Parathyroid adenoma (tissue), 2 donors: Measurements from ENCODE around the gene PNLDC1.
A peak's percentile ranks its signal among the peaks of the same experiment; 100 is the strongest.
"Not testable (repeated sequence)": the region's sequence is repeated elsewhere in the genome, so short reads cannot be mapped to it uniquely, and the experiment has no call there.

ENCODE experiments used
- H2AFZ ChIP-seq: fragments of 300-600 bp; sonication (generic); one replicate; pipeline ENCODE4 v1.7.0; 2017; ENCODE audit warnings: antibody characterized with exemption, mild to moderate bottlenecking
- H3K27ac ChIP-seq: fragments of 300-600 bp; sonication (generic); one replicate; pipeline ENCODE4 v1.7.0; 2017
- H3K27me3 ChIP-seq: fragments of 300-600 bp; sonication (generic); one replicate; pipeline ENCODE4 v1.7.0; 2017; ENCODE audit warnings: low read length; ENCODE audit not compliant: control insufficient read depth, insufficient read depth
- H3K36me3 ChIP-seq: fragments of 300-600 bp; sonication (generic); one replicate; pipeline ENCODE4 v1.7.0; 2017; ENCODE audit warnings: low read length; ENCODE audit not compliant: control insufficient read depth, insufficient read depth
- H3K4me1 ChIP-seq: fragments of 300-600 bp; sonication (generic); one replicate; pipeline ENCODE4 v1.7.0; 2017; ENCODE audit warnings: control low read depth
- H3K4me2 ChIP-seq: fragments of 300-600 bp; sonication (generic); one replicate; pipeline ENCODE4 v1.7.0; 2017; ENCODE audit warnings: low read length
- H3K4me3 ChIP-seq: fragments of 300-600 bp; sonication (generic); one replicate; pipeline ENCODE4 v1.7.0; 2017; ENCODE audit warnings: low read depth, low read length
- H3K79me2 ChIP-seq: fragments of 300-600 bp; sonication (generic); one replicate; pipeline ENCODE4 v1.7.0; 2017; ENCODE audit warnings: control low read depth
- H3K9ac ChIP-seq: fragments of 300-600 bp; sonication (generic); one replicate; pipeline ENCODE4 v1.7.0; 2017; ENCODE audit warnings: mild to moderate bottlenecking
- H3K9me3 ChIP-seq: fragments of 300-600 bp; sonication (generic); one replicate; pipeline ENCODE4 v1.7.0; 2017; ENCODE audit warnings: low read length; ENCODE audit not compliant: control insufficient read depth
- CTCF ChIP-seq: fragments of 300-600 bp; sonication (generic); IDR thresholded peaks from one replicate; pipeline ENCODE4 v1.7.0; 2017; ENCODE audit warnings: antibody characterized with exemption, mild to moderate bottlenecking
- donor health status: primary hyperparathyroidism.

Gene PNLDC1

DNA sequence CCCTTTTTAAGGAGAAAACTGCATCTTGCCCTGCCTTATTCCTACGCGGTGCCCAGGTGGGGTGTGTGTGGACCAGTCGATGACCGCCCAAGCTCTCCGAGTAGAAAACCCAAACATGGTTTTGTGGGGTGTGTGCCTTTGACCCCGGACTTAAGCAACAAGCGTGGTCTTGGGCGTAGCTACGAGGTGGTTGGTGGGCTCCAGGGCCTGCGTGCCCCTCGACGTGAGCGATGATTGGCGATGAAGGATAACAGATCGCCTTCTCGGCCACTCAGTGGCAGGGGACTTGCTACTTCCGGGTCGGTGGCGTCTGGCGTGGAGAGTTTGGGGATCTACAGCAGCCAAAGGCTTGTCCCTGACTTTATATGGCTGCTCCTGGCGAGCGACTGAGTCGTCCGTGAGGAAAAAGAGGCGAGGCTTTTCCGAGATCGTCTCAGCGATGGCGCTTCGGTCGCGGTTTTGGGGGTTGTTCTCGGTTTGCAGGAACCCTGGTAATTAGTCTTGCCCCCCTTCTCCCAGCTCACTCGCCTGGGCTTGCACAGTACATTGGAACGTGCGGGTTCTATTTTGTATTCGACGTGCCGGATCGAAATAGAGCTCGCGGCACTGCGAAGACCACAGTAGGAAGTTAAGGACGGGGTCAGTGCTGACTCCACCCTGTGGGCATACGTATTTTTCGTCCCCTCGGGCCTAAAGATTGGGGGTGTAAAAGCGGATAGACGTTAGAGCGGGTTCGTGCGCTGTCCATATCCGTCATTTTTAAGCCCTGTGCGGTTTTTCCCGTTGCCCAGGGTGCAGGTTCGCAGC, 9.7 kb upstream of the PNLDC1 start, which contains the start of gene MRPL18:
Gene MRPL18 (plus strand): TSS at position 319 of the 807 bp plus-strand sequence. CDS start 121 bp downstream, at position 440.
- Histone ChIP-seq H3K9ac (peak within 1 kb of the TSS; percentile 81), H3K4me1 (peaks cover 2% of the 10 kb centered on the region), H3K4me3 (peak within 1 kb of the TSS; percentile 79), H3K4me2 (peak within 1 kb of the TSS; percentile 83), H2AFZ (peak within 1 kb of the TSS; percentile 90), H3K9me3 (no peaks in the 10 kb centered on the region), H3K79me2 (peaks cover 34% of the 10 kb centered on the region), H3K27me3 (no peaks in the 10 kb centered on the region), H3K27ac (peak within 1 kb of the TSS; percentile 95), H3K36me3 (no peaks in the 10 kb centered on the region)
- no peak for TF ChIP-seq CTCF

GRCh38 chr6:159790956-159791598, 9.0 kb upstream of the PNLDC1 start:
- H3K4me1 ChIP-seq, result peaks cover 2% of the 10 kb centered on the region
- no peak overlapping the region for H3K9ac ChIP-seq
- H3K9me3 ChIP-seq, result no peaks in the 10 kb centered on the region
- H3K36me3 ChIP-seq, result no peaks in the 10 kb centered on the region
- H3K4me3 ChIP-seq, result peak overlapping the region; percentile 79
- peak overlapping the region; percentile 89 for H2AFZ ChIP-seq
- H3K4me2 ChIP-seq, result peak overlapping the region; percentile 60
- H3K27me3 ChIP-seq, result no peaks in the 10 kb centered on the region
- H3K27ac ChIP-seq, result peak overlapping the region; percentile 95
- peaks cover 31% of the 10 kb centered on the region for H3K79me2 ChIP-seq
- no peak for TF ChIP-seq CTCF

- H2AFZ ChIP-seq, H3K4me3 ChIP-seq, H3K36me3 ChIP-seq, H3K9ac ChIP-seq, H3K27ac ChIP-seq, H3K9me3 ChIP-seq, H3K4me2 ChIP-seq, H3K4me1 ChIP-seq, H3K27me3 ChIP-seq: not testable (repeated sequence)
- peaks cover 14% of the 10 kb centered on the region for H3K79me2 ChIP-seq
Measured at GRCh38 chr6:159794976-159795375, 5.1 kb upstream of the PNLDC1 start.

- no peaks in the 10 kb centered on the region for H3K79me2 ChIP-seq
- no peak for TF ChIP-seq CTCF
- no peaks in the 10 kb centered on the region for H3K4me1 ChIP-seq
- no peak overlapping the region for H2AFZ ChIP-seq
- H3K4me2 ChIP-seq, result no peak overlapping the region
- no peaks in the 10 kb centered on the region for H3K27me3 ChIP-seq
- no peak overlapping the region for H3K4me3 ChIP-seq
- H3K9ac ChIP-seq, result no peak overlapping the region
- H3K36me3 ChIP-seq, result no peaks in the 10 kb centered on the region
- no peaks in the 10 kb centered on the region for H3K9me3 ChIP-seq
- H3K27ac ChIP-seq, result no peak overlapping the region
Measured at GRCh38 chr6:159797554-159797953, 2.5 kb upstream of the PNLDC1 start.

- H3K36me3 ChIP-seq, result no peaks in the 10 kb centered on the region
- H3K4me3 ChIP-seq, result no peak overlapping the region
- no peak overlapping the region for H2AFZ ChIP-seq
- H3K27ac ChIP-seq, result no peak overlapping the region
- no peaks in the 10 kb centered on the region for H3K4me1 ChIP-seq
- no peak for TF ChIP-seq CTCF
- H3K27me3 ChIP-seq, result no peaks in the 10 kb centered on the region
- H3K4me2 ChIP-seq, result no peak overlapping the region
- H3K9ac ChIP-seq, result no peak overlapping the region
- no peaks in the 10 kb centered on the region for H3K9me3 ChIP-seq
- H3K79me2 ChIP-seq, result no peaks in the 10 kb centered on the region
Measured at GRCh38 chr6:159801935-159802334, 1.9 kb downstream of the PNLDC1 start.
